Tibial artery (tissue), 4 donors: ENCODE results near the gene ST3GAL6.

ENCODE experiments used
- DNase-seq, 2 donors: peaks; one replicate each; pipeline ENCODE4 v3.0.0-alpha.2; 2019
- H3K27ac ChIP-seq, 2 donors: fragments of 200-600 bp; sonication (generic) in 1 of 2; 1 replicate in 1 of 2; 2 replicates in 1 of 2; pipeline ENCODE4 v1.5.1; 2018 to 2019; ENCODE audit warnings: mild to moderate bottlenecking in 1 of 2
- H3K27me3 ChIP-seq, 2 donors: fragments of 200-600 bp; sonication (generic) in 1 of 2; one replicate each; pipeline versions ENCODE4 v1.5.1 to v1.6.0; 2016 to 2019
- H3K36me3 ChIP-seq, 3 donors: fragments of 200-600 bp; sonication (generic) in 2 of 3; one replicate each; pipeline ENCODE4 v1.5.1; 2016 to 2019; ENCODE audit warnings: mild to moderate bottlenecking in 2 of 3
- H3K4me1 ChIP-seq, 4 donors: fragments of 200-600 bp; sonication (generic) in 2 of 4; 1 replicate in 3 of 4; 2 replicates in 1 of 4; pipeline ENCODE4 v1.5.1; 2016 to 2019
- H3K4me3 ChIP-seq, 2 donors: fragments of 200-600 bp; sonication (generic) in 1 of 2; 1 replicate in 1 of 2; 2 replicates in 1 of 2; pipeline ENCODE4 v1.5.1; 2018 to 2019; ENCODE audit warnings: mild to moderate bottlenecking in 2 of 2
- H3K9me3 ChIP-seq, 3 donors: fragments of 200-600 bp; sonication (generic) in 1 of 3; one replicate each; pipeline ENCODE4 v1.5.1; 2016 to 2019
- intact Hi-C: fragments of 100-400 bp; cut with DNase I; formaldehyde crosslinking; loops from one replicate; pipeline ENCODE4 v1.15.0; 2023; ENCODE audit warnings: low total_unique reads
- TF ChIP-seq, protein P1 (sequence below), 2 experiments: fragments of 200-600 bp in 1 of 2; fragments of 450-650 bp in 1 of 2; IDR thresholded peaks; one replicate each; pipeline ENCODE4 v1.5.1; 2017 to 2019; ENCODE audit warnings: antibody characterized with exemption in 2 of 2, mild to moderate bottlenecking in 1 of 2, moderate library complexity in 1 of 2

The ST3GAL6 gene

GRCh38 chr3:98817547-98818041, 54.5 kb downstream of the ST3GAL6 start:
- TF ChIP-seq, protein P1, sequence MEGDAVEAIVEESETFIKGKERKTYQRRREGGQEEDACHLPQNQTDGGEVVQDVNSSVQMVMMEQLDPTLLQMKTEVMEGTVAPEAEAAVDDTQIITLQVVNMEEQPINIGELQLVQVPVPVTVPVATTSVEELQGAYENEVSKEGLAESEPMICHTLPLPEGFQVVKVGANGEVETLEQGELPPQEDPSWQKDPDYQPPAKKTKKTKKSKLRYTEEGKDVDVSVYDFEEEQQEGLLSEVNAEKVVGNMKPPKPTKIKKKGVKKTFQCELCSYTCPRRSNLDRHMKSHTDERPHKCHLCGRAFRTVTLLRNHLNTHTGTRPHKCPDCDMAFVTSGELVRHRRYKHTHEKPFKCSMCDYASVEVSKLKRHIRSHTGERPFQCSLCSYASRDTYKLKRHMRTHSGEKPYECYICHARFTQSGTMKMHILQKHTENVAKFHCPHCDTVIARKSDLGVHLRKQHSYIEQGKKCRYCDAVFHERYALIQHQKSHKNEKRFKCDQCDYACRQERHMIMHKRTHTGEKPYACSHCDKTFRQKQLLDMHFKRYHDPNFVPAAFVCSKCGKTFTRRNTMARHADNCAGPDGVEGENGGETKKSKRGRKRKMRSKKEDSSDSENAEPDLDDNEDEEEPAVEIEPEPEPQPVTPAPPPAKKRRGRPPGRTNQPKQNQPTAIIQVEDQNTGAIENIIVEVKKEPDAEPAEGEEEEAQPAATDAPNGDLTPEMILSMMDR (IDR thresholded peaks at IDR 0.05): peak; percentile 79 to 86
- Histone ChIP-seq H3K36me3 (peaks cover 7 to 16% (median 12%) of the 10 kb centered on the region in 3 donors), H3K27ac (no peak overlapping the region), H3K27me3 (no peaks in the 10 kb centered on the region), H3K9me3 (no peaks in the 10 kb centered on the region), H3K4me1 (no peaks in the 10 kb centered on the region), H3K4me3 (no peak overlapping the region)
- DNase-seq: no peak
- intact Hi-C loops: loop anchor here (2.0 kb wide), 1 partner anchor 173 kb away; no protein-coding TSS in a partner anchor

DNA sequence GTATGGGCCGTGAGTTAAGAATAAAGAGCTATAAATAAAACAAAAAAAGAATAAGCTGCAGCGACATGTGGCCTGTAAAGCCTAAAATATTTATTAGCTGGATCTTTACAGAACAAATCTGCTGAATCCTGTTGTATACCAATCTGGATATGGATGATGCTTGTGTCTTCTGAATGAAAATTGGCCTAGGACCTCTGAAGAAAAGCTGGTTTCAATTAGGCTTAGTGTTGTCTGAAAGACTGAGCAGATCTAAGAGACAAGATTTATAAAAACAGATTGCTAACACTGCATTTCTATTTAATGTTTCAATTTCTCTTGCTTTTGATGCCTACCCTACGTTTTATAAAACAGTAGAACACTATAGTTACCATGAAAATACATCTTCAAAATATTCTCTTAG, 57.9 kb downstream of the ST3GAL6 start:
- H3K4me3 ChIP-seq: no peak overlapping the region
- peaks cover 0 to 5% (median 0%) of the 10 kb centered on the region in 4 donors for H3K4me1 ChIP-seq
- intact Hi-C loops: no loop called here
- no peaks in the 10 kb centered on the region for H3K27me3 ChIP-seq
- no peaks in the 10 kb centered on the region for H3K9me3 ChIP-seq
- TF ChIP-seq, protein P1 (IDR thresholded peaks at IDR 0.05): no peak
- H3K36me3 ChIP-seq: peaks cover 0 to 16% (median 5%) of the 10 kb centered on the region in 3 donors
- DNase-seq: no peak
- H3K27ac ChIP-seq: no peak overlapping the region

GRCh38 chr3:98823791-98824190, 60.7 kb downstream of the ST3GAL6 start:
- intact Hi-C loops: no loop called here
- H3K27me3 ChIP-seq: no peaks in the 10 kb centered on the region
- no peak overlapping the region for H3K27ac ChIP-seq
- no peak for DNase-seq
- H3K4me3 ChIP-seq: no peak overlapping the region
- no peaks in the 10 kb centered on the region for H3K9me3 ChIP-seq
- peaks cover 0 to 19% (median 2%) of the 10 kb centered on the region in 4 donors for H3K4me1 ChIP-seq
- peaks cover 0 to 9% (median 5%) of the 10 kb centered on the region in 3 donors for H3K36me3 ChIP-seq
- TF ChIP-seq, protein P1 (IDR thresholded peaks at IDR 0.05): no peak

- H3K4me1 ChIP-seq: peaks cover 0 to 19% (median 2%) of the 10 kb centered on the region in 4 donors
- H3K9me3 ChIP-seq: no peaks in the 10 kb centered on the region
- intact Hi-C loops: no loop called here
- TF ChIP-seq, protein P1 (IDR thresholded peaks at IDR 0.05): no peak
- DNase-seq: no peak
- H3K27ac ChIP-seq: no peak overlapping the region
- peaks cover 0 to 9% (median 2%) of the 10 kb centered on the region in 3 donors for H3K36me3 ChIP-seq
- H3K27me3 ChIP-seq: no peaks in the 10 kb centered on the region
- no peak overlapping the region for H3K4me3 ChIP-seq
Observed at GRCh38 chr3:98824256-98824655, 61.1 kb downstream of the ST3GAL6 start.

- H3K36me3 ChIP-seq: peaks cover 0 to 9% (median 0%) of the 10 kb centered on the region in 3 donors
- no peaks in the 10 kb centered on the region for H3K9me3 ChIP-seq
- DNase-seq: no peak
- H3K4me1 ChIP-seq: peaks cover 0 to 19% (median 2%) of the 10 kb centered on the region in 4 donors
- H3K27ac ChIP-seq: no peak overlapping the region
- no peaks in the 10 kb centered on the region for H3K27me3 ChIP-seq
- TF ChIP-seq, protein P1 (IDR thresholded peaks at IDR 0.05): no peak
- H3K4me3 ChIP-seq: no peak overlapping the region
- intact Hi-C loops: no loop called here
Observed at GRCh38 chr3:98826126-98826525, 63.0 kb downstream of the ST3GAL6 start.
